Prostate gland (tissue), 2 donors: ENCODE data around the gene EPB41L2. TPM values are rescaled to one million over a fixed set of nuclear protein-coding genes. Genes with fewer than 3 reads are reported as not detected.

ENCODE experiments used
- DNase-seq: peaks from one replicate; pipeline ENCODE4 v3.0.0-alpha.2; 2019; ENCODE audit warnings: low spot score
- H3K27ac ChIP-seq, 2 donors: fragments of 200-600 bp; sonication (generic); 2 replicates each; pipeline ENCODE4 v1.5.1; 2017 to 2019
- H3K27me3 ChIP-seq: fragments of 200-600 bp; sonication (generic); replicated peaks from 2 replicates; pipeline ENCODE4 v1.5.1; 2019; ENCODE audit not compliant: insufficient read depth
- H3K36me3 ChIP-seq, 2 donors: fragments of 200-600 bp; sonication (generic); 1 replicate in 1 of 2; 2 replicates in 1 of 2; pipeline versions ENCODE4 v1.5.1 to v1.8.1; 2017 to 2019
- H3K4me1 ChIP-seq: fragments of 200-600 bp; sonication (generic); replicated peaks from 2 replicates; pipeline ENCODE4 v1.5.1; 2019
- H3K4me3 ChIP-seq, 2 donors: fragments of 200-600 bp; sonication (generic); 2 replicates each; pipeline ENCODE4 v1.5.1; 2017 to 2019
- H3K9me3 ChIP-seq: fragments of 200-600 bp; sonication (generic); 2 replicates; pipeline ENCODE4 v1.5.1; 2017
- POLR2A ChIP-seq: fragments of 450-650 bp; IDR thresholded peaks from one replicate; pipeline ENCODE4 v1.6.1; 2016; ENCODE audit warnings: antibody characterized with exemption, mild to moderate bottlenecking
- POLR2AphosphoS5 ChIP-seq: sonication (generic); formaldehyde crosslinking; IDR thresholded peaks from one replicate; pipeline ENCODE4 v1.6.1; 2017; ENCODE audit warnings: antibody characterized with exemption
- WGBS: methylation state at CpG from one replicate; pipeline ENCODE4 v1.1.5; 2018; 5-methylcytosine and 5-hydroxymethylcytosine counted together
- intact Hi-C: fragments of 100-400 bp; cut with DNase I; formaldehyde crosslinking; loops from one replicate; pipeline ENCODE4 v1.14.2; 2022
- total RNA-seq, 2 donors: library from RNA; depleted of rRNA; stranded (reverse); fragments of >200 nt; gene quantifications; one replicate each; pipeline ENCODE4 v1.1.0, GENCODE V29; 2016
- TF ChIP-seq, protein P1 (sequence below), 4 experiments: fragments of 200-600 bp in 2 of 4; fragments of 450-650 bp in 2 of 4; sonication (generic) in 2 of 4; IDR thresholded peaks; 1 replicate in 3 of 4; 2 replicates in 1 of 4; pipeline ENCODE4 v1.5.1; 2016 to 2019; ENCODE audit warnings: antibody characterized with exemption in 4 of 4, mild to moderate bottlenecking in 2 of 4, moderate library complexity in 2 of 4

EPB41L2 gene
- total RNA-seq, 2 donors from 2014 or later = 11.9 to 105 TPM

- Histone ChIP-seq H3K27ac (no peak overlapping the region), H3K9me3 (no peaks in the 10 kb centered on the region), H3K4me3 (no peak overlapping the region), H3K36me3 (no peaks in the 10 kb centered on the region), H3K27me3 (no peaks in the 10 kb centered on the region), H3K4me1 (no peaks in the 10 kb centered on the region)
- no peak for DNase-seq
- no peak for TF ChIP-seq POLR2A
- intact Hi-C loops = no loop called here
- 82% methylated on average over 4 of the region's 4 CpGs for WGBS
Measured at GRCh38 chr6:131039345-131039680, 23.7 kb downstream of the EPB41L2 start.

DNA sequence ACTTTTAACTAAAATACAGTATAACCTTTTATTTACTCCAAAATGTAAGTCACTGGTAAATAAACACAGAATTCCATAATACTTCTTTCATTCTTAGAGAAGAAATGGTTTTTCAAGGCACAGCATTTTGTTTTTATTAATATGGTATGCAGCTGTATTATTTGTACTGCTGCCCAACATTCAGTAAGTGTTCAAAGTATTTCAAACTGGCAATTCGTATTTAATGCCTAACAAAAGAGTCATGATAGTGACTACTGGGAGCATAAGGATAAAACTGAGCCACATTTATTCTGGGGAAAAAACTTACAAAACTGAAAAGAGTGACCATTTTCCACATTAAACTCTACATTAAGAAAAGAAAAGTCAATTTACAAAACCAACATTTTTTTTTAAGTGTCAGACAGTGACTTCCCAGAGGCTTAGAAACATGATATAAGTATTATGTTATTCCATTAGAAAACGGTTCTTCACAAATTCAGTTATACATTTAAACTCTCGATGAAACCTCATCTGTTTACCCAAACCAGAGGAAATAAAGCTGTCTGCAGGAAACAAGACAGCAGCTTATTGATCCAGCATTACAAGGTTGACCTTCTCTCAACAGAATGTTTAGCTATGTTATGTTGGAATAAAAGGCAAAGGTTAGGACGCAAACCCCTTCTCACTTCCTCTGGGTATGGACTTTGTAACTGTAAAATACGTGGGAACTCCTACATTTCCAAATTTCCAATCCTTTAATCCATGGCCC lies 24.3 kb downstream of the EPB41L2 start:
- intact Hi-C loops = no loop called here
- DNase-seq = no peak
- no peaks in the 10 kb centered on the region for H3K27me3 ChIP-seq
- WGBS = 61% methylated on average over 5 of the region's 5 CpGs
- TF ChIP-seq POLR2AphosphoS5 (no peak), POLR2A (no peak)
- TF ChIP-seq, protein P1, sequence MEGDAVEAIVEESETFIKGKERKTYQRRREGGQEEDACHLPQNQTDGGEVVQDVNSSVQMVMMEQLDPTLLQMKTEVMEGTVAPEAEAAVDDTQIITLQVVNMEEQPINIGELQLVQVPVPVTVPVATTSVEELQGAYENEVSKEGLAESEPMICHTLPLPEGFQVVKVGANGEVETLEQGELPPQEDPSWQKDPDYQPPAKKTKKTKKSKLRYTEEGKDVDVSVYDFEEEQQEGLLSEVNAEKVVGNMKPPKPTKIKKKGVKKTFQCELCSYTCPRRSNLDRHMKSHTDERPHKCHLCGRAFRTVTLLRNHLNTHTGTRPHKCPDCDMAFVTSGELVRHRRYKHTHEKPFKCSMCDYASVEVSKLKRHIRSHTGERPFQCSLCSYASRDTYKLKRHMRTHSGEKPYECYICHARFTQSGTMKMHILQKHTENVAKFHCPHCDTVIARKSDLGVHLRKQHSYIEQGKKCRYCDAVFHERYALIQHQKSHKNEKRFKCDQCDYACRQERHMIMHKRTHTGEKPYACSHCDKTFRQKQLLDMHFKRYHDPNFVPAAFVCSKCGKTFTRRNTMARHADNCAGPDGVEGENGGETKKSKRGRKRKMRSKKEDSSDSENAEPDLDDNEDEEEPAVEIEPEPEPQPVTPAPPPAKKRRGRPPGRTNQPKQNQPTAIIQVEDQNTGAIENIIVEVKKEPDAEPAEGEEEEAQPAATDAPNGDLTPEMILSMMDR (IDR thresholded peaks at IDR 0.05) = no peak
- H3K27ac ChIP-seq = no peak overlapping the region
- H3K9me3 ChIP-seq = no peaks in the 10 kb centered on the region
- no peaks in the 10 kb centered on the region for H3K4me1 ChIP-seq
- no peak overlapping the region for H3K4me3 ChIP-seq
- no peaks in the 10 kb centered on the region for H3K36me3 ChIP-seq

- no peak overlapping the region for H3K4me3 ChIP-seq
- TF ChIP-seq POLR2AphosphoS5 (no peak), POLR2A (no peak)
- TF ChIP-seq, protein P1 (IDR thresholded peaks at IDR 0.05) = no peak
- no peaks in the 10 kb centered on the region for H3K9me3 ChIP-seq
- 84% methylated on average over 8 of the region's 8 CpGs for WGBS
- no peak for DNase-seq
- no peaks in the 10 kb centered on the region for H3K27me3 ChIP-seq
- intact Hi-C loops = no loop called here
- H3K27ac ChIP-seq = no peak overlapping the region
- no peaks in the 10 kb centered on the region for H3K4me1 ChIP-seq
- H3K36me3 ChIP-seq = no peaks in the 10 kb centered on the region
Measured at GRCh38 chr6:131037194-131037897, 25.7 kb downstream of the EPB41L2 start.

GRCh38 chr6:131036601-131037000 lies 26.4 kb downstream of the EPB41L2 start:
- intact Hi-C loops = no loop called here
- 89% methylated on average over 2 of the region's 2 CpGs for WGBS
- Histone ChIP-seq H3K4me3 (no peak overlapping the region), H3K9me3 (no peaks in the 10 kb centered on the region), H3K4me1 (no peaks in the 10 kb centered on the region), H3K27me3 (no peaks in the 10 kb centered on the region), H3K36me3 (no peaks in the 10 kb centered on the region), H3K27ac (no peak overlapping the region)
- DNase-seq = no peak
- no peak for TF ChIP-seq POLR2AphosphoS5
- TF ChIP-seq, protein P1 (IDR thresholded peaks at IDR 0.05) = no peak
- TF ChIP-seq POLR2A = no peak

- Histone ChIP-seq H3K27me3 (no peaks in the 10 kb centered on the region), H3K27ac (no peak overlapping the region), H3K4me3 (no peak overlapping the region), H3K36me3 (no peaks in the 10 kb centered on the region), H3K4me1 (no peaks in the 10 kb centered on the region), H3K9me3 (no peaks in the 10 kb centered on the region)
- 74% methylated on average over 3 of the region's 3 CpGs for WGBS
- TF ChIP-seq, protein P1 (IDR thresholded peaks at IDR 0.05) = no peak
- TF ChIP-seq POLR2AphosphoS5 = no peak
- no peak for TF ChIP-seq POLR2A
- no peak for DNase-seq
- intact Hi-C loops = no loop called here
Measured at GRCh38 chr6:131036143-131036542, 26.9 kb downstream of the EPB41L2 start.
